Measurements from ENCODE around the gene GRID1.

- no peak for TF ChIP-seq ZNF207 (IDR thresholded peaks at IDR 0.05; ENCODE audit: borderline replicate concordance)
- TF ChIP-seq EZH2 (IDR thresholded peaks at IDR 0.05; ENCODE audit: borderline replicate concordance, control insufficient read depth, low read depth, low read length): no peak
- TF ChIP-seq EP300 (IDR thresholded peaks at IDR 0.05; ENCODE audit: borderline replicate concordance in 1 of 2, control insufficient read depth in 1 of 2, low read depth in 2 of 2, low read length in 2 of 2): no peak
- no peak for TF ChIP-seq NFYA (IDR thresholded peaks at IDR 0.05; ENCODE audit: borderline replicate concordance, low read depth, low read length)
Observed at GRCh38 chr10:85781404-85781803, 585.2 kb downstream of the GRID1 start.
